H9 (cell line): ENCODE data around the gene TMEM100. TPM values are rescaled to one million over a fixed set of nuclear protein-coding genes. Genes with fewer than 3 reads are reported as not detected.

Source experiments
- DNase-seq: peaks from one replicate; pipeline ENCODE4 v3.0.0-alpha.2; 2017
- H2AFZ ChIP-seq: one replicate; pipeline ENCODE4 v1.6.1; 2013; ENCODE audit warnings: mild to moderate bottlenecking, low read length, control low read depth, moderate library complexity
- H2AK5ac ChIP-seq: 2 replicates; pipeline ENCODE4 v1.6.1; 2013; ENCODE audit warnings: low read length, control low read depth, mixed read lengths; ENCODE audit not compliant: insufficient read length
- H2BK120ac ChIP-seq: one replicate; pipeline ENCODE4 v1.6.1; 2013; ENCODE audit warnings: low read depth, mild to moderate bottlenecking, low read length, control low read depth, inconsistent platforms; ENCODE audit not compliant: poor library complexity, severe bottlenecking
- H2BK12ac ChIP-seq: 2 replicates; pipeline ENCODE4 v1.6.1; 2013; ENCODE audit warnings: low read length, control low read depth, mixed read lengths, low read depth; ENCODE audit not compliant: insufficient read length
- H2BK15ac ChIP-seq: 2 replicates; pipeline ENCODE4 v1.6.1; 2013; ENCODE audit warnings: low read depth, low read length, control low read depth
- H2BK20ac ChIP-seq: one replicate; pipeline ENCODE4 v1.6.1; 2013; ENCODE audit warnings: low read depth, mild to moderate bottlenecking, low read length, control low read depth, inconsistent platforms; ENCODE audit not compliant: poor library complexity, severe bottlenecking
- H2BK5ac ChIP-seq: 2 replicates; pipeline ENCODE4 v1.6.1; 2013; ENCODE audit warnings: low read length, control low read depth, mixed read lengths; ENCODE audit not compliant: insufficient read length
- H3K14ac ChIP-seq: 2 replicates; pipeline ENCODE4 v1.6.1; 2013; ENCODE audit warnings: low read length, control low read depth; ENCODE audit not compliant: insufficient read depth
- H3K18ac ChIP-seq: 2 replicates; pipeline ENCODE4 v1.6.1; 2013; ENCODE audit warnings: low read depth, mild to moderate bottlenecking, mixed read lengths, low read length, control low read depth; ENCODE audit not compliant: insufficient read length
- H3K23ac ChIP-seq: 2 replicates; pipeline ENCODE4 v1.6.1; 2013; ENCODE audit warnings: low read length, control low read depth, mixed read lengths, low read depth; ENCODE audit not compliant: insufficient read length
- H3K23me2 ChIP-seq: 2 replicates; pipeline ENCODE4 v1.6.1; 2013; ENCODE audit warnings: low read depth, mild to moderate bottlenecking, mixed read lengths, low read length, control low read depth; ENCODE audit not compliant: insufficient read length, poor library complexity, severe bottlenecking
- H3K27ac ChIP-seq: 2 replicates; pipeline ENCODE4 v1.5.1; 2013; ENCODE audit warnings: low read length, control low read depth, mixed read lengths, low read depth; ENCODE audit not compliant: insufficient read length
- H3K27me3 ChIP-seq: 2 replicates; pipeline ENCODE4 v1.6.1; 2013; ENCODE audit warnings: low read length, control low read depth, inconsistent platforms; ENCODE audit not compliant: insufficient read depth
- H3K4ac ChIP-seq: 2 replicates; pipeline ENCODE4 v1.6.1; 2013; ENCODE audit warnings: low read depth, mild to moderate bottlenecking, control low read depth, inconsistent platforms, low read length, moderate library complexity
- H3K4me1 ChIP-seq: 2 replicates; pipeline ENCODE4 v1.6.1; 2013; ENCODE audit warnings: low read length, control low read depth, inconsistent platforms; ENCODE audit not compliant: insufficient read depth
- H3K4me2 ChIP-seq: 2 replicates; pipeline ENCODE4 v1.6.1; 2013; ENCODE audit warnings: low read length, control low read depth, mixed read lengths; ENCODE audit not compliant: insufficient read length, insufficient read depth
- H3K56ac ChIP-seq: 2 replicates; pipeline ENCODE4 v1.6.1; 2013; ENCODE audit warnings: low read depth, mild to moderate bottlenecking, mixed read lengths, low read length, control low read depth; ENCODE audit not compliant: insufficient read length
- H3K79me1 ChIP-seq: 2 replicates; pipeline ENCODE4 v1.6.1; 2013; ENCODE audit warnings: low read depth, mild to moderate bottlenecking, moderate library complexity, low read length, control low read depth, inconsistent platforms; ENCODE audit not compliant: insufficient read depth, poor library complexity, severe bottlenecking
- H3K79me2 ChIP-seq: 2 replicates; pipeline ENCODE4 v1.6.1; 2013; ENCODE audit warnings: low read length, control low read depth, inconsistent platforms; ENCODE audit not compliant: insufficient read depth
- H3K9ac ChIP-seq: 2 replicates; pipeline ENCODE4 v1.6.1; 2013; ENCODE audit warnings: low read length, control low read depth, mixed read lengths; ENCODE audit not compliant: insufficient read length; ENCODE audit errors: extremely low read depth
- H3K9me3 ChIP-seq: one replicate; pipeline ENCODE4 v1.6.1; 2013; ENCODE audit warnings: low read depth, low read length, inconsistent platforms; ENCODE audit not compliant: control insufficient read depth
- H3T11ph ChIP-seq: one replicate; pipeline ENCODE4 v1.6.1; 2013; ENCODE audit warnings: mild to moderate bottlenecking, low read length, control low read depth, inconsistent platforms
- H4K20me1 ChIP-seq: one replicate; pipeline ENCODE4 v1.6.1; 2013; ENCODE audit not compliant: control insufficient read depth, insufficient read length, insufficient read depth
- H4K5ac ChIP-seq: 2 replicates; pipeline ENCODE4 v1.6.1; 2013; ENCODE audit warnings: low read depth, mild to moderate bottlenecking, mixed read lengths, low read length, control low read depth; ENCODE audit not compliant: insufficient read length
- H4K8ac ChIP-seq: replicated peaks from 2 replicates; pipeline ENCODE4 v1.6.1; 2013; ENCODE audit warnings: low read length, control low read depth, mixed read lengths, low read depth; ENCODE audit not compliant: insufficient read length
- H4K91ac ChIP-seq: 2 replicates; pipeline ENCODE4 v1.6.1; 2013; ENCODE audit warnings: low read depth, mild to moderate bottlenecking, moderate library complexity, mixed read lengths, low read length, control low read depth; ENCODE audit not compliant: insufficient read length
- H3K27ac Mint-ChIP-seq, 3 experiments: 2 replicates in 2 of 3; 3 replicates in 1 of 3; pipeline ENCODE4 v1.8.0; 2020 to 2021; ENCODE audit warnings: mixed read lengths in 3 of 3, mild to moderate bottlenecking in 1 of 3, moderate library complexity in 1 of 3
- H3K27me3 Mint-ChIP-seq: 2 replicates; pipeline ENCODE4 v1.8.0; 2021; ENCODE audit warnings: low read depth, mild to moderate bottlenecking, moderate library complexity, mixed read lengths
- H3K36me3 Mint-ChIP-seq, 3 experiments: 2 replicates in 2 of 3; 3 replicates in 1 of 3; pipeline ENCODE4 v1.8.0; 2020 to 2021; ENCODE audit warnings: low read depth in 3 of 3, mixed read lengths in 3 of 3; ENCODE audit not compliant: insufficient read depth in 1 of 3
- H3K4me1 Mint-ChIP-seq, 2 experiments: 2 replicates each; pipeline ENCODE4 v1.8.0; 2020; ENCODE audit warnings: mixed read lengths in 2 of 2
- H3K4me3 Mint-ChIP-seq, 2 experiments: 2 replicates in 1 of 2; 3 replicates in 1 of 2; pipeline ENCODE4 v1.8.0; 2020 to 2021; ENCODE audit warnings: mild to moderate bottlenecking in 2 of 2, mixed read lengths in 2 of 2, moderate library complexity in 1 of 2
- H3K9me3 Mint-ChIP-seq, 2 experiments: 2 replicates in 1 of 2; 3 replicates in 1 of 2; pipeline ENCODE4 v1.8.0; 2020; ENCODE audit warnings: mild to moderate bottlenecking in 2 of 2, mixed read lengths in 2 of 2, moderate library complexity in 1 of 2
- CTCF ChIP-seq: fragments of 200-600 bp; sonication (generic); conservative IDR thresholded peaks from 3 replicates; pipeline ENCODE4 v1.8.0; 2021; ENCODE audit warnings: antibody characterized with exemption, mild to moderate bottlenecking
- WGBS: extraction: QIAGEN DNeasy Blood & Tissue Kit; methylation state at CpG from one replicate; pipeline ENCODE4 v1.1.7; 2013; ENCODE audit warnings: missing lambda C conversion rate, low lambda C conversion rate, mixed read lengths; ENCODE audit not compliant: insufficient read length; ENCODE audit errors: extremely low coverage; 5-methylcytosine and 5-hydroxymethylcytosine counted together
- total RNA-seq: library from RNA; stranded (reverse); gene quantifications from 2 replicates; pipeline ENCODE4 v1.2.1, GENCODE V29; 2021

TMEM100 gene
- total RNA-seq, 1 experiment from 2014 or later: 0.17 TPM

GRCh38 chr17:55764610-55765009 lies 41.9 kb upstream of the TMEM100 start:
- no peaks in the 10 kb centered on the region for H4K20me1 ChIP-seq
- H3K4me2 ChIP-seq: no peak overlapping the region
- no peaks in the 10 kb centered on the region for H3K79me1 ChIP-seq
- H3K27ac ChIP-seq: no peak overlapping the region
- no peak overlapping the region for H4K8ac ChIP-seq
- Mint-ChIP-seq H3K36me3 (peaks cover 0 to 6% (median 0%) of the 10 kb centered on the region in 3 experiments; a peak in 1 of 7 replicates), H3K9me3 (no peaks in the 10 kb centered on the region), H3K4me1 (peaks cover 4 to 6% of the 10 kb centered on the region in 2 experiments; a peak in 3 of 4 replicates), H3K27ac (no peak overlapping the region), H3K27me3 (no peaks in the 10 kb centered on the region), H3K4me3 (no peak overlapping the region)
- H3K4ac ChIP-seq: no peak overlapping the region
- no CpG with 5 or more reads among the region's 4 CpGs for WGBS
- no peaks in the 10 kb centered on the region for H3K27me3 ChIP-seq
- no peaks in the 10 kb centered on the region for H3K9me3 ChIP-seq
- no peak overlapping the region for H2BK12ac ChIP-seq
- H2AFZ ChIP-seq: no peak overlapping the region
- no peak overlapping the region for H2BK15ac ChIP-seq
- no peak overlapping the region for H2BK120ac ChIP-seq
- H3K9ac ChIP-seq: no peak overlapping the region
- no peak overlapping the region for H3T11ph ChIP-seq
- no peak overlapping the region for H3K23ac ChIP-seq
- TF ChIP-seq CTCF: no peak
- H3K14ac ChIP-seq: no peak overlapping the region
- no peaks in the 10 kb centered on the region for H3K4me1 ChIP-seq
- no peak overlapping the region for H4K5ac ChIP-seq
- H3K18ac ChIP-seq: no peak overlapping the region
- H2BK5ac ChIP-seq: no peak overlapping the region
- H2BK20ac ChIP-seq: no peak overlapping the region
- H3K56ac ChIP-seq: no peak overlapping the region
- no peaks in the 10 kb centered on the region for H3K23me2 ChIP-seq
- no peak overlapping the region for H2AK5ac ChIP-seq
- H4K91ac ChIP-seq: no peak overlapping the region
- no peaks in the 10 kb centered on the region for H3K79me2 ChIP-seq
- no peak for DNase-seq
